ENCODE measurements around the gene TCFL5.

- TF ChIP-seq CTCF (IDR thresholded peaks at IDR 0.05; ENCODE audit: low read length), result no peak
- no peak for TF ChIP-seq EZH2 (optimal IDR thresholded peaks at IDR 0.05; ENCODE audit: low read depth, low read length)
- TF ChIP-seq EZH2phosphoT487 (IDR thresholded peaks at IDR 0.05; ENCODE audit: low read length), result no peak
Measured at GRCh38 chr20:62835931-62836861, 25.4 kb downstream of the TCFL5 start.
